K562 (cell line): ENCODE results near the gene OXSM. TPM values are rescaled to one million over a fixed set of nuclear protein-coding genes. Genes with fewer than 3 reads are reported as not detected.

ENCODE experiments used
- ELF1 ChIP-seq: fragments of 200-800 bp; sonication (Bioruptor generic); IDR thresholded peaks from 2 replicates; pipeline ENCODE4 v1.6.1; 2016; ENCODE audit warnings: missing genetic modification characterization, missing compliant biosample characterization
- ESRRB ChIP-seq: fragments of 250-450 bp; sonication (Bioruptor Pico); IDR thresholded peaks from 2 replicates; pipeline ENCODE4 v1.5.0; 2020; ENCODE audit warnings: mild to moderate bottlenecking, moderate library complexity, borderline replicate concordance
- FOXM1 ChIP-seq, 2 experiments: fragments of 450-650 bp in 1 of 2; sonication (generic) in 1 of 2; formaldehyde crosslinking in 1 of 2; IDR thresholded peaks; 2 replicates each; pipeline versions ENCODE4 v1.6.1 to v1.9.0; 2017 to 2022; ENCODE audit warnings: low read depth in 2 of 2, mild to moderate bottlenecking in 2 of 2, missing genetic modification reagents in 1 of 2, moderate library complexity in 1 of 2
- HSF4 ChIP-seq: fragments of 250-450 bp; sonication (Bioruptor Pico); IDR thresholded peaks from 2 replicates; pipeline ENCODE4 v2.1.2; 2022; ENCODE audit warnings: mild to moderate bottlenecking, moderate library complexity, borderline replicate concordance
- KLF16 ChIP-seq: IDR thresholded peaks from 2 replicates; pipeline ENCODE4 v1.6.1; 2016; ENCODE audit warnings: antibody characterized with exemption
- MTA2 ChIP-seq: fragments of 450-650 bp; IDR thresholded peaks from 2 replicates; pipeline ENCODE4 v1.6.1; 2016; ENCODE audit warnings: low read depth
- NFE2 ChIP-seq: IDR thresholded peaks from 2 replicates; pipeline ENCODE4 v1.6.1; 2014; ENCODE audit warnings: antibody characterized with exemption, low read depth
- POLR2A ChIP-seq: fragments of 450-650 bp; conservative IDR thresholded peaks from 2 replicates; pipeline ENCODE4 v1.6.1; 2016
- RBM22 ChIP-seq: fragments of 200-400 bp; formaldehyde crosslinking; IDR thresholded peaks from 2 replicates; pipeline ENCODE4 v1.6.1; 2018; ENCODE audit warnings: low read length, low read depth; ENCODE audit not compliant: poor library complexity, severe bottlenecking
- STAT6 ChIP-seq: sonication (generic); formaldehyde crosslinking; IDR thresholded peaks from 2 replicates; pipeline ENCODE4 v1.8.1; 2023; ENCODE audit warnings: mild to moderate bottlenecking, missing genetic modification reagents
- TBL1XR1 ChIP-seq, 2 experiments: IDR thresholded peaks; 2 replicates each; pipeline ENCODE4 v1.6.1; 2012; ENCODE audit warnings: improper control_type of control experiment in 2 of 2, low read length in 2 of 2, mild to moderate bottlenecking in 1 of 2
- TFAM ChIP-seq: fragments of 250-450 bp; sonication (Bioruptor Pico); conservative IDR thresholded peaks from 2 replicates; pipeline ENCODE4 v1.5.0; 2021; ENCODE audit warnings: mild to moderate bottlenecking, moderate library complexity
- THAP7 ChIP-seq: fragments of 250-450 bp; sonication (Bioruptor Pico); IDR thresholded peaks from 2 replicates; pipeline ENCODE4 v1.5.0; 2021
- ZNF24 ChIP-seq: fragments of 450-650 bp; IDR thresholded peaks from 2 replicates; pipeline ENCODE4 v1.6.1; 2016
- ZNF384 ChIP-seq: IDR thresholded peaks from 2 replicates; pipeline ENCODE4 v1.6.1; 2012; ENCODE audit warnings: low read depth, low read length, improper control_type of control experiment
- ZNF507 ChIP-seq: conservative IDR thresholded peaks from 2 replicates; pipeline ENCODE4 v1.6.1; 2017; ENCODE audit warnings: missing genetic modification characterization, missing compliant biosample characterization
- polyA plus RNA-seq, 8 experiments: library from polyadenylated mRNA; depleted of rRNA in 4 of 8; stranded (reverse) in 5 of 8; unstranded in 3 of 8; fragments of >200 nt; fragmentation: Nextera tagmentation in 2 of 8; fragmentation: Illumina TruSeq in 1 of 8; extraction: Ambion mirVana in 2 of 8; extraction: Trizol in 1 of 8; gene quantifications; 2 replicates each; pipeline versions ENCODE4 v1.2.1 to v1.2.3, GENCODE V29; 2011 to 2014; ENCODE audit warnings: inconsistent platforms in 1 of 8, missing spikeins in 1 of 8
- total RNA-seq, 7 experiments: library from RNA; depleted of rRNA in 6 of 7; stranded (reverse); fragments of >200 nt in 6 of 7; fragmentation: Illumina TruSeq in 2 of 7; extraction: Trizol in 2 of 7; gene quantifications; 2 replicates each; pipeline versions ENCODE4 v1.2.1 to v1.2.3, GENCODE V29; 2011 to 2021; ENCODE audit warnings: low replicate concordance in 1 of 7
- TF ChIP-seq, protein P1 (sequence below), 2 experiments: fragments of 450-650 bp in 1 of 2; sonication (generic) in 1 of 2; formaldehyde crosslinking in 1 of 2; IDR thresholded peaks in 1 of 2; conservative IDR thresholded peaks in 1 of 2; 2 replicates each; pipeline versions ENCODE4 v1.6.1 to v1.8.1; 2016 to 2023; ENCODE audit warnings: mild to moderate bottlenecking in 2 of 2, moderate library complexity in 2 of 2, inconsistent platforms in 1 of 2, missing genetic modification reagents in 1 of 2
- TF ChIP-seq, protein P2 (sequence below): sonication (generic); formaldehyde crosslinking; IDR thresholded peaks from 2 replicates; pipeline ENCODE4 v1.8.0; 2022; ENCODE audit warnings: mild to moderate bottlenecking, missing genetic modification reagents
- TF ChIP-seq, protein P3 (sequence below): sonication (generic); formaldehyde crosslinking; IDR thresholded peaks from 2 replicates; pipeline ENCODE4 v1.8.0; 2023; ENCODE audit warnings: mild to moderate bottlenecking, missing genetic modification reagents
- TF ChIP-seq, protein P4 (sequence below): fragments of 250-450 bp; sonication (Bioruptor Pico); IDR thresholded peaks from 2 replicates; pipeline ENCODE4 v1.5.0; 2021

The OXSM gene
- total and polyA plus RNA-seq, 9 of the 15 experiments (the other 6 are each of a cell fraction or from before 2014, with no cell fraction given) = 24.0 to 107 (median 34.0) TPM

DNA sequence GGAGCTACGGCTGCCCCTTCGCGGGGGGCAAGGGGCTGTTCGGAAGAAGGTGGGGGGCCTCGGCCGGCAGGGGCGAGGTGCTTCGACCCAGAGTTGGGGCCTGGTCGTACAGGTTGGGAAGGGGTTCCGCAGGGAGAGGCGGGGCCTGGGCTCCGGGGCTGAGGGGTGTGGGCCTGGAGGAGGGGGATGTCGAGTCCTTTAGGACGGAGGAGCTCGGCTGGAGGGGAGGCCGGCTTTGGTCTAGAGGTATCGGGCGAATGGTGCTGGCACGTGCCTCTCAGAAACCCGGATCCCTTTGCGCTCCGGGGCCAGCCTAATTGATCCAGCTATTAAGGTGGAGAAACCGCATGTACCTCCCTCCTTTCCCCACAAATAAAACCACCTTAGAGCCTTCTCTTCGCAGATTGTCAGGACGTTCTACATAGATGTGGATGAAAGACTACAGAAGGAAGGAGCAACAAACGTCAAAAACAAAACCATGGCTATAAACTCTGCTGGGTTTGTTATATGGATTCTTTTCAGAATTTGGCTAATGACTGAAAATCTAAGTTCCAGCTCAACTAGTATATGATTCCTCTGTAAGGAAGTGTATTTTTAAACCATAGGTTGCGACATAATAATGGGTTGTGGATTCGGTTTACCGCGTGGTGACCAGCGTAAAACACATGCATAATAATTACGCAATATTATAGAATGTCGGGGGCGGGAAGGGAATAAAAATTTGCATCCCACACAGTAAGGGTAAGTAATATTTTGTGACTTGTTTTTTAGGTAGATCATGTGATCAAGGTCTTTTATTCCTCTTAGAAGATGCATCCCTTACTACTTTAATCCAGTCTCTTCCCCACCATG, 6.0 kb upstream of the OXSM start (continued):
- TF ChIP-seq RBM22 = no peak
- no peak for TF ChIP-seq HSF4 (CRISPR knock-in tag)
- TF ChIP-seq, protein P1, sequence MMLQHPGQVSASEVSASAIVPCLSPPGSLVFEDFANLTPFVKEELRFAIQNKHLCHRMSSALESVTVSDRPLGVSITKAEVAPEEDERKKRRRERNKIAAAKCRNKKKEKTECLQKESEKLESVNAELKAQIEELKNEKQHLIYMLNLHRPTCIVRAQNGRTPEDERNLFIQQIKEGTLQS (IDR thresholded peaks at IDR 0.05) = peak; percentile 85
- TF ChIP-seq, protein P1 (CRISPR knock-in tag; conservative IDR thresholded peaks at IDR 0.05) = no peak
- no peak for TF ChIP-seq TFAM (CRISPR knock-in tag)
- TF ChIP-seq MTA2 = no peak
- TF ChIP-seq ELF1 (tag) = no peak
- TF ChIP-seq KLF16 = no peak
- no peak for TF ChIP-seq THAP7
- TF ChIP-seq TBL1XR1 (IDR thresholded peaks at IDR 0.05; ENCODE audit: low read length in 2 of 2) = no peak
- TF ChIP-seq ESRRB (CRISPR knock-in tag) = 0 out of 2 replicates have a peak, but pooled peaks have one; percentile 16
- TF ChIP-seq, protein P2, sequence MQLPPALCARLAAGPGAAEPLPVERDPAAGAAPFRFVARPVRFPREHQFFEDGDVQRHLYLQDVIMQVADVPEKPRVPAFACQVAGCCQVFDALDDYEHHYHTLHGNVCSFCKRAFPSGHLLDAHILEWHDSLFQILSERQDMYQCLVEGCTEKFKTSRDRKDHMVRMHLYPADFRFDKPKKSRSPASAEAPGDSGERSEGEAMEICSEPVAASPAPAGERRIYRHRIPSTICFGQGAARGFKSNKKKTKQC (CRISPR knock-in tag) = 0 out of 2 replicates have a peak, but pooled peaks have one; percentile 12
- TF ChIP-seq ZNF384 = no peak
- 0 out of 2 replicates have a peak, but pooled peaks have one; percentile 57 for TF ChIP-seq POLR2A
- 0 out of 2 replicates have a peak, but pooled peaks have one; percentile 20 for TF ChIP-seq FOXM1 (IDR thresholded peaks at IDR 0.05; ENCODE audit: low read depth)
- no peak for TF ChIP-seq FOXM1 (CRISPR knock-in tag; IDR thresholded peaks at IDR 0.05; ENCODE audit: low read depth)
- TF ChIP-seq, protein P3, sequence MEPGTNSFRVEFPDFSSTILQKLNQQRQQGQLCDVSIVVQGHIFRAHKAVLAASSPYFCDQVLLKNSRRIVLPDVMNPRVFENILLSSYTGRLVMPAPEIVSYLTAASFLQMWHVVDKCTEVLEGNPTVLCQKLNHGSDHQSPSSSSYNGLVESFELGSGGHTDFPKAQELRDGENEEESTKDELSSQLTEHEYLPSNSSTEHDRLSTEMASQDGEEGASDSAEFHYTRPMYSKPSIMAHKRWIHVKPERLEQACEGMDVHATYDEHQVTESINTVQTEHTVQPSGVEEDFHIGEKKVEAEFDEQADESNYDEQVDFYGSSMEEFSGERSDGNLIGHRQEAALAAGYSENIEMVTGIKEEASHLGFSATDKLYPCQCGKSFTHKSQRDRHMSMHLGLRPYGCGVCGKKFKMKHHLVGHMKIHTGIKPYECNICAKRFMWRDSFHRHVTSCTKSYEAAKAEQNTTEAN (CRISPR knock-in tag) = peak; percentile 56; the same call in 1 of the 2 replicates
- no peak for TF ChIP-seq ZNF24
- TF ChIP-seq, protein P4, sequence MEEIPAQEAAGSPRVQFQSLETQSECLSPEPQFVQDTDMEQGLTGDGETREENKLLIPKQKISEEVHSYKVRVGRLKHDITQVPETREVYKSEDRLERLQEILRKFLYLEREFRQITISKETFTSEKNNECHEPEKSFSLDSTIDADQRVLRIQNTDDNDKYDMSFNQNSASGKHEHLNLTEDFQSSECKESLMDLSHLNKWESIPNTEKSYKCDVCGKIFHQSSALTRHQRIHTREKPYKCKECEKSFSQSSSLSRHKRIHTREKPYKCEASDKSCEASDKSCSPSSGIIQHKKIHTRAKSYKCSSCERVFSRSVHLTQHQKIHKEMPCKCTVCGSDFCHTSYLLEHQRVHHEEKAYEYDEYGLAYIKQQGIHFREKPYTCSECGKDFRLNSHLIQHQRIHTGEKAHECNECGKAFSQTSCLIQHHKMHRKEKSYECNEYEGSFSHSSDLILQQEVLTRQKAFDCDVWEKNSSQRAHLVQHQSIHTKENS (CRISPR knock-in tag) = no peak
- TF ChIP-seq ZNF507 (tag) = no peak
- no peak for TF ChIP-seq NFE2
- no peak for TF ChIP-seq STAT6 (CRISPR knock-in tag)
